ENCODE results near the gene SLC12A1. TPM values are rescaled to one million over a fixed set of nuclear protein-coding genes. Genes with fewer than 3 reads are reported as not detected.

Gene SLC12A1
- total and polyA plus RNA-seq, 2 experiments from 2014 or later: not detected

DNA sequence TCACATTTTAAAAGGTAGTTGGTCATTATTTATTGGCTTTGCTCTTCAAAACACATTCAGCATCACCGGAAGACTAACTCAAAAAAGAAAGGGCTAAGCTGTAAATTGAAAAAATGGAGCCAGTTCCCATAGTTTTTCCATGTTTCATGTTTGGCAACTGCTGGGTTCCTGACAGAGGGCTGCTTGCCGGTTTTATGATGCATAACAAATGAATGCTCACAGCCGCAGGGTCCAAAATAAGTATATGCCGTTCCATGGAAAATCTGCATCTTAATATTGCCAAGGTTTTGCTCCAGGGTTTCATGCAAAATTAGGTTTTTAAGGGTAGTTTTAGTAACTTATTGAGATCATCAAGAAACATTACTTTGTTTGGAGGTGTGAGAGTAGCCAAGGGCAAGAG, 15.8 kb downstream of the SLC12A1 start:
- DNase-seq (ENCODE audit: low read depth in 1 of 2, low spot score in 1 of 2): no peak
- Histone ChIP-seq H3K36me3 (no peaks in the 10 kb centered on the region), H3K4me3 (no peak overlapping the region), H3K27ac (no peak overlapping the region), H3K4me1 (ENCODE audit: low read depth) (no peaks in the 10 kb centered on the region), H3K27me3 (no peaks in the 10 kb centered on the region), H3K9me3 (ENCODE audit: low read depth) (no peaks in the 10 kb centered on the region)
- TF ChIP-seq, protein P1, sequence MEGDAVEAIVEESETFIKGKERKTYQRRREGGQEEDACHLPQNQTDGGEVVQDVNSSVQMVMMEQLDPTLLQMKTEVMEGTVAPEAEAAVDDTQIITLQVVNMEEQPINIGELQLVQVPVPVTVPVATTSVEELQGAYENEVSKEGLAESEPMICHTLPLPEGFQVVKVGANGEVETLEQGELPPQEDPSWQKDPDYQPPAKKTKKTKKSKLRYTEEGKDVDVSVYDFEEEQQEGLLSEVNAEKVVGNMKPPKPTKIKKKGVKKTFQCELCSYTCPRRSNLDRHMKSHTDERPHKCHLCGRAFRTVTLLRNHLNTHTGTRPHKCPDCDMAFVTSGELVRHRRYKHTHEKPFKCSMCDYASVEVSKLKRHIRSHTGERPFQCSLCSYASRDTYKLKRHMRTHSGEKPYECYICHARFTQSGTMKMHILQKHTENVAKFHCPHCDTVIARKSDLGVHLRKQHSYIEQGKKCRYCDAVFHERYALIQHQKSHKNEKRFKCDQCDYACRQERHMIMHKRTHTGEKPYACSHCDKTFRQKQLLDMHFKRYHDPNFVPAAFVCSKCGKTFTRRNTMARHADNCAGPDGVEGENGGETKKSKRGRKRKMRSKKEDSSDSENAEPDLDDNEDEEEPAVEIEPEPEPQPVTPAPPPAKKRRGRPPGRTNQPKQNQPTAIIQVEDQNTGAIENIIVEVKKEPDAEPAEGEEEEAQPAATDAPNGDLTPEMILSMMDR (IDR thresholded peaks at IDR 0.05; ENCODE audit: low read depth, low read length): no peak

DNA sequence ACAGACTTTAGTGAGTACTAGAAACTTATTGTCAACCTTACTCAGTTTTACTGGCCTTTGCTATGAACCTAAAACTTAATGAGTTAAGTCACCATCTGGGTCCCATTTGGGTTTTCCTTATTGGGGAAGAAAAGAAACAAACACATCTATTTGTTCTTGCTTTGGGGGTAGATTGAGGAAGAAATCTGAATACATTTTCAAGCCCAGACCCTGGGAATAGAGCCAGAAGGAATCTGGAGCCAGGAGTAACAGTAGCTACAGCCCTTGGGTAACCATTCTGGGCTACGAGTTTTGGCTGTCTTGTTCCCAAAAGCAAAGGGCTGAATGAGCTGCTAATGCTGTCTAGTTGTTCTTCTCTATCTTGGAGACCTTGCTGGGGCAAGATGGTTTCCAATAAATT, 16.5 kb downstream of the SLC12A1 start:
- no peaks in the 10 kb centered on the region for H3K36me3 ChIP-seq
- no peak overlapping the region for H3K27ac ChIP-seq
- H3K4me1 ChIP-seq (ENCODE audit: low read depth): no peaks in the 10 kb centered on the region
- DNase-seq (ENCODE audit: low read depth in 1 of 2, low spot score in 1 of 2): no peak
- H3K4me3 ChIP-seq: no peak overlapping the region
- H3K27me3 ChIP-seq: no peaks in the 10 kb centered on the region
- H3K9me3 ChIP-seq (ENCODE audit: low read depth): no peaks in the 10 kb centered on the region
- TF ChIP-seq, protein P1 (IDR thresholded peaks at IDR 0.05; ENCODE audit: low read depth, low read length): no peak

DNA sequence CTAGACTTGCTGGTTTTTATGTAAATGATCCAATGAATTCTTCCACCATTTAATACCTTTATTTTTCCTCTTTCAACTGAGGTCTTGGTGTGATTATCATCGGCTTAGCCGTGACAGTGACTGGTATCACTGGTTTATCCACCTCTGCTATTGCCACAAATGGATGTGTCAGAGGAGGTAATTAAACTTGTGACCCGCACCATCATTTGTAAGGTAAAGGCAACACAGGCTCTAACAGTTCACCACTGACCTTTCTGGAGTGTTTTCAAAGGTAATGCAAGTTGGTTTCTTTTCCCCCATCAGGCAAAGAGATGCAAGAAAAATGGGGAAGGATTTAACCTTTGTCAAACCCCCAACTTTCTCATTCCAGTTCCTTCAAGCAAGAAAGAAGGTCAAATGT, 19.7 kb downstream of the SLC12A1 start:
- Histone ChIP-seq H3K27me3 (no peaks in the 10 kb centered on the region), H3K27ac (no peak overlapping the region), H3K9me3 (ENCODE audit: low read depth) (no peaks in the 10 kb centered on the region), H3K4me1 (ENCODE audit: low read depth) (no peaks in the 10 kb centered on the region), H3K4me3 (no peak overlapping the region), H3K36me3 (no peaks in the 10 kb centered on the region)
- TF ChIP-seq, protein P1 (IDR thresholded peaks at IDR 0.05; ENCODE audit: low read depth, low read length): no peak
- DNase-seq (ENCODE audit: low read depth in 1 of 2, low spot score in 1 of 2): no peak

DNA sequence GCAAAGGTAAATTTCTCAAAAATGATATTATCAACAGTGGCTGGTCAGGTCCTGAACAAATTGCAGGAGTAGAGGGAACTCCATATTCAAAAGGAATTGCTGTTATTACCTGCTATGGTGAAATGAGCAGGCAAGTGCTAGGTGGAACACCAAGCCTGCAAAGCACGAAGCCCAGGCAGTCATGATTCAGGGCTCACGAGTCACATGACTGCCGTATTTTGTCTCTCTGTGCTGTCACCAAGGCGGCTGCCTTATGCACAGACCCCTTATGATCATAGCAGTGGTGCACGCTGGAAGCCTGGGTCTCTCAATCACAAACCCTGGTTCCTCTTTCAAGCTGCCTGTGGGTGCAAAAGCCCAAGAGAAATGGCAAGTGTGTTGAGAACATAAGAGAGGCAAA, 24.4 kb downstream of the SLC12A1 start:
- TF ChIP-seq, protein P1 (IDR thresholded peaks at IDR 0.05; ENCODE audit: low read depth, low read length): no peak
- Histone ChIP-seq H3K27ac (no peak overlapping the region), H3K27me3 (no peaks in the 10 kb centered on the region), H3K4me3 (no peak overlapping the region), H3K4me1 (ENCODE audit: low read depth) (no peaks in the 10 kb centered on the region), H3K36me3 (no peaks in the 10 kb centered on the region), H3K9me3 (ENCODE audit: low read depth) (no peaks in the 10 kb centered on the region)
- no peak for DNase-seq (ENCODE audit: low read depth in 1 of 2, low spot score in 1 of 2)

DNA sequence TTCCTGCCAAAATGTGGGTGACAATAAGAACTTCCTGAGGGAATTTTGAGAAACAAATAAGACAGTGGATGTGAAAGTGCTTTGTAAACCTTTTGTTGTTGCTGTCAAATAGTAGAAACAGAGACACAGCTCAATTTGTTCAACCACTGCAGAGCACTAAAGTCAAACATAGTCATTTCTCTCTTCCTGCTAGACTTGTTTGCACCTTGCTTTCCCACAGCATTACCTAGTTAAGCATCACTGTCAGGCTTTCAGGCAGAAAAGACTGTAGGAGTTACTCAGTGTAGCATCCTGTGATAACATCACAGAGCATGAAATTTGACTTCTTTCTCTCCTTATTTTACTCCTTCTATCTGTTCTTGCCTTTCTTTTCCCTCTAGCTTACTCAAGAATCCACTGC, 27.1 kb downstream of the SLC12A1 start:
- no peaks in the 10 kb centered on the region for H3K4me1 ChIP-seq (ENCODE audit: low read depth)
- TF ChIP-seq, protein P1 (IDR thresholded peaks at IDR 0.05; ENCODE audit: low read depth, low read length): no peak
- H3K9me3 ChIP-seq (ENCODE audit: low read depth): no peaks in the 10 kb centered on the region
- no peak overlapping the region for H3K4me3 ChIP-seq
- no peak for DNase-seq (ENCODE audit: low read depth in 1 of 2, low spot score in 1 of 2)
- no peak overlapping the region for H3K27ac ChIP-seq
- H3K36me3 ChIP-seq: no peaks in the 10 kb centered on the region
- H3K27me3 ChIP-seq: no peaks in the 10 kb centered on the region

DNA sequence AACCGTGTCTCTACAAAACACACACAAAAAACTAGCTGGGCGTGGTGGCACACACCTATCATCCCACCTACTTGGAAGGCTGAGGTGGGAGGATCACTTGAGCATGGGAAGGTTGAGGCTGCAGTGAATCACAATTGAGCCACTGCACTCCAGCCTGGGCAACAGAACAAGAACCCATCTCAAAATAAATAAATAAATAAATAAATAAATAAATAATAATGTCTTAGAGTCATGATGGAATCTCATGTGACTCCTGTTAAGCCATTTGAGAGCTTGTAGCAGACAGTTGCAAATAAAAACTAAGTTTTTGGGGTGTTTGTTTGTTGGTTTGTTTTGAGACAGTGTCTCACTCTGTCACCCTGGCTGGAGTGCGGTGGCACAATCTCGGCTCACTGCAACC, 33.2 kb downstream of the SLC12A1 start:
- Histone ChIP-seq H3K36me3 (no peaks in the 10 kb centered on the region), H3K4me1 (ENCODE audit: low read depth) (no peaks in the 10 kb centered on the region), H3K9me3 (ENCODE audit: low read depth) (no peaks in the 10 kb centered on the region), H3K27me3 (no peaks in the 10 kb centered on the region), H3K27ac (no peak overlapping the region), H3K4me3 (no peak overlapping the region)
- no peak for DNase-seq (ENCODE audit: low read depth in 1 of 2, low spot score in 1 of 2)
- TF ChIP-seq, protein P1 (IDR thresholded peaks at IDR 0.05; ENCODE audit: low read depth, low read length): no peak
